SK-N-MC (cell line): ENCODE measurements around the gene ABHD17A.

Source experiments
- DNase-seq: peaks from one replicate; pipeline ENCODE4 v3.0.0-alpha.2; 2011; ENCODE audit warnings: low read depth, low spot score
- H3K27ac ChIP-seq: fragments of 200-600 bp; sonication (generic); 2 replicates; pipeline ENCODE4 v1.5.1; 2016; ENCODE audit warnings: mixed run types
- H3K36me3 ChIP-seq: fragments of 200-600 bp; sonication (generic); 2 replicates; pipeline ENCODE4 v1.6.1; 2017; ENCODE audit warnings: antibody characterized with exemption, low read length, mixed read lengths; ENCODE audit not compliant: insufficient read depth
- H3K4me3 ChIP-seq: fragments of 200-600 bp; sonication (generic); 2 replicates; pipeline ENCODE4 v1.5.1; 2016
- H3K9ac ChIP-seq: fragments of 200-600 bp; sonication (generic); 2 replicates; pipeline ENCODE4 v1.8.0; 2017; ENCODE audit warnings: mixed run types, mixed read lengths; ENCODE audit not compliant: insufficient read length
- H3K9me3 ChIP-seq: fragments of 200-600 bp; sonication (generic); 2 replicates; pipeline ENCODE4 v1.6.1; 2017; ENCODE audit warnings: low read depth, mild to moderate bottlenecking, antibody characterized with exemption, low read length, moderate library complexity, mixed read lengths
- EZH2 ChIP-seq: fragments of 200-600 bp; sonication (generic); IDR thresholded peaks from one replicate; pipeline ENCODE4 v1.6.1; 2017; ENCODE audit warnings: antibody characterized with exemption
- FOXP2 ChIP-seq: optimal IDR thresholded peaks from 2 replicates; pipeline ENCODE3; 2011; ENCODE audit warnings: mild to moderate bottlenecking, moderate library complexity; ENCODE audit not compliant: insufficient read depth; ENCODE audit errors: extremely low read length, control extremely low read depth
- POLR2AphosphoS5 ChIP-seq: IDR thresholded peaks from 2 replicates; pipeline ENCODE4 v1.6.1; 2012; ENCODE audit warnings: mild to moderate bottlenecking, low read depth, low read length, borderline replicate concordance

Gene ABHD17A

GRCh38 chr19:1865172-1866010 is 19.9 kb downstream of the ABHD17A start:
- H3K27ac ChIP-seq: peak overlapping the region; percentile 96; the same call in 1 of the 2 replicates
- no peaks in the 10 kb centered on the region for H3K36me3 ChIP-seq
- no peak for DNase-seq
- no peak for TF ChIP-seq POLR2AphosphoS5
- H3K4me3 ChIP-seq: peak overlapping the region; percentile 96
- no peaks in the 10 kb centered on the region for H3K9me3 ChIP-seq
- H3K9ac ChIP-seq: peak overlapping the region; percentile 98

- Histone ChIP-seq H3K9ac (peak overlapping the region; percentile 98), H3K36me3 (no peaks in the 10 kb centered on the region), H3K27ac (peak overlapping the region; percentile 96), H3K4me3 (peak overlapping the region; percentile 96), H3K9me3 (no peaks in the 10 kb centered on the region)
- DNase-seq: no peak
- TF ChIP-seq EZH2 (no peak), POLR2AphosphoS5 (peak; percentile 18; the same call in 1 of the 2 replicates)
These were observed 20.7 kb downstream of the ABHD17A start for GRCh38 chr19:1864480-1865171.

GRCh38 chr19:1863638-1864479 is 21.4 kb downstream of the ABHD17A start:
- DNase-seq: no peak
- peak overlapping the region; percentile 96 for H3K27ac ChIP-seq
- peak overlapping the region; percentile 96 for H3K4me3 ChIP-seq
- no peaks in the 10 kb centered on the region for H3K9me3 ChIP-seq
- peak overlapping the region; percentile 98 for H3K9ac ChIP-seq
- TF ChIP-seq EZH2: no peak
- no peak for TF ChIP-seq FOXP2
- peak; percentile 77 for TF ChIP-seq POLR2AphosphoS5
- no peaks in the 10 kb centered on the region for H3K36me3 ChIP-seq

- Histone ChIP-seq H3K9ac (peak within 1 kb of the TSS; percentile 98), H3K4me3 (peak within 1 kb of the TSS; percentile 96), H3K36me3 (no peaks in the 10 kb centered on the region), H3K9me3 (no peaks in the 10 kb centered on the region), H3K27ac (peak within 1 kb of the TSS; percentile 96)
- TF ChIP-seq POLR2AphosphoS5 (no peak), FOXP2 (no peak), EZH2 (no peak)
- DNase-seq: no peak
These were observed 22.0 kb downstream of the ABHD17A start, which contains the start of gene KLF16 for GRCh38 chr19:1863328-1863637. TSS of gene KLF16 (minus strand) at chr19:1863579. CDS start at chr19:1863497, 82 bp downstream.

- no peak for TF ChIP-seq EZH2
- TF ChIP-seq FOXP2: no peak
- TF ChIP-seq POLR2AphosphoS5: no peak; the same call in 1 of the 2 replicates
- DNase-seq: no peak
- Histone ChIP-seq H3K27ac (no peak overlapping the region; the same call in 1 of the 2 replicates), H3K4me3 (peak overlapping the region; percentile 95), H3K9me3 (no peaks in the 10 kb centered on the region), H3K36me3 (no peaks in the 10 kb centered on the region), H3K9ac (peak overlapping the region; percentile 77)
These were observed 22.6 kb downstream of the ABHD17A start for GRCh38 chr19:1862424-1863327.

- no peak overlapping the region for H3K27ac ChIP-seq
- peak overlapping the region; percentile 95 for H3K4me3 ChIP-seq
- H3K9ac ChIP-seq: peak overlapping the region; percentile 77
- TF ChIP-seq FOXP2: no peak
- no peaks in the 10 kb centered on the region for H3K9me3 ChIP-seq
- no peaks in the 10 kb centered on the region for H3K36me3 ChIP-seq
- DNase-seq: no peak
These were observed 23.2 kb downstream of the ABHD17A start for GRCh38 chr19:1862068-1862423.

- TF ChIP-seq EZH2: no peak
- TF ChIP-seq FOXP2: no peak
- no peak for TF ChIP-seq POLR2AphosphoS5
- Histone ChIP-seq H3K9me3 (no peaks in the 10 kb centered on the region), H3K9ac (peak overlapping the region; percentile 77), H3K36me3 (no peaks in the 10 kb centered on the region), H3K27ac (no peak overlapping the region), H3K4me3 (peak overlapping the region; percentile 95)
- no peak for DNase-seq
These were observed 23.7 kb downstream of the ABHD17A start for GRCh38 chr19:1861599-1862031.
